Measurements from ENCODE around the gene SSTR4.
"Not testable (repeated sequence)": the region's sequence is repeated elsewhere in the genome, so short reads cannot be mapped to it uniquely, and the experiment has no call there.

Gene SSTR4

DNA sequence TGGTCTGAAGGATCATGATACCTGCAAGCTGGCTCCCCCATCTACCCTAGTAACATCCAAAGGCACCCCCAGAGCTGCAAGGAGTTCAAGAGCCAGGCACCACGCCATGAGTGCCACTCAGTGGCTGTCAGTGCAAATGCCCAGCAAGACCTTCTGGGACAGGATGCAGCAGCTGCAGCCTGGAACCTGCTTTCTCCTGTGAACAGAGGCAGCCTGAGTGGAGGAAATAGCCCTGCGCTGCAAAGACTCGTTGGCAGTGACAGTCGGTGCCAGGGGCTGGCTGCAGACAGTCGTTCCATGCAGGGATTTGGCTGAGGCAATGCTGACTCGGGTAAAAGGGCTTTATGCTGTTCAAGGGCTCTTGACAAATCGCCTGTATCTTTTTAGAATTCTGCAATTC, 15.7 kb upstream of the SSTR4 start:
- DNase-seq: no peak

DNA sequence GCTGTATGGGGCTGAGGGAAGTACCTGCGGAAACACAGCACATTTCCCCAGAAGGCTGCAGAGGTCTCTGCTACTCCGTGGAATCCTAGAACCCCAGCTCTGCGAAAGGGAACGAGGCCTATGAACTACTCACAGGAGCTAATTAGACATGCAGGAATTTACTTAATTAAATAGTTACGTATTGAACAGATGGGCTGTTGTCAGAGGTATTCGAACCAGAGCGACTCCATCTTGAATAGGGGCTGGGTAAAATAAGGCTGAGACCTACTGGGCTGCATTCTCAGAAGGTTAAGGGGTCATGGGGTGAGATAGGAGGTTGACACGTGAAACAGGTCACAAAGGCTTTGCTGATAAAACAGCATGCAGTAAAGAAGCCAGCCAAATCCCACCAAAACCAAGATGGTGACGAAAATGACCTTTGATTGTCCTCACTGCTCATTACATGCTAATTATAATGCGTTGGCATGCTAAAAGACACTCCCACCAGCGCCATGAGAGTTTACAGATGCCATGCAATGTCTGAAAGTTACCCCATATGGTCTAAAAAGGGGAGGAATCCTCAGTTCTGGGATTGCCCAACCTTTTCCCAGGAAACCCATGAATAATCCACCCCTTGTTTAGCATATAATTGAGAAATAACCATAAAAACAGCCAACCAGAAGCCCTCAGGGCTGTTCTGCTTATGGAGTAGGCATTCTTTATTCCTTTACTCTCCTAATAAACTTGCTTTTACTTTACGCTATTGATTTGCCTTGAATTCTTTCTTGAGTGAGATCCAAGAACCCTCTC, 14.7 kb upstream of the SSTR4 start:
- no peak for DNase-seq

DNA sequence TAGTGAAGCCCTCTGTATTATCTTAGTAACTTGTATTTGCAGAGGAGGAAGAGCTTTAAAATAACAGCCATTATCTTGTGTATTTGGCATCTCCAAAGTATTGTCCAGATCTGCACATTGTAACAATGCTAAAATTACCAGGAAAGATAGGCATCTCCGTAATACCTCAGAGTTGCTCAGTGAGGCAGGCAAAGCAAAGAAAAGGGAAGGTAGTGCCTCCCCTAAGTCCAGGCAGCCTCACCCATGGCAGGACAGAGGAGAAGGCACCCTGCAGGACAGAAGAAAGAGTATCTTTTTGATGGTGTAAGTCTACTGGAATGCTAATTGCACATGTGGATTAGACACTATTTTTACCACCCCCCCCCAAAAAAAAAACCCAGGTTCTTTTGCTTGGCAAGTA, 13.6 kb upstream of the SSTR4 start:
- DNase-seq: no peak

DNA sequence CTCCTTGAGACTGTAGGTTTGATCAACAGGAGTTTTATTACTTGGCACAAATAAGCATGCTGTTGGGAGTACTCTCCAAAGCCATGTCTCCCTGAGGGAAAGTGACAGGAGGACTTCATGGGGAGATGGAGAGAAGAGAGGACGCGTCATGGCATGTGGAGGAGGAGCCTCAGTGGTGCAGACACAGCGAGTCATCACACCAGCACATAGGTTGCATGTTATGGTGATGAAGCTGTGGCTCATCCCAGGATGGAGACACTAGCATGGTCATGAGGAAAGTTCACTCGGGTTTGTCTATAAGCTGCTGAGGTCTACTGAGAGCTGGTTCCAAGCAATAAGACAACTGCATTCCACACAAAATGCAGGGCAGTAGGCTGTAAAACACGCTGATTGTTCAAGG, 13.2 kb upstream of the SSTR4 start:
- DNase-seq: no peak

DNA sequence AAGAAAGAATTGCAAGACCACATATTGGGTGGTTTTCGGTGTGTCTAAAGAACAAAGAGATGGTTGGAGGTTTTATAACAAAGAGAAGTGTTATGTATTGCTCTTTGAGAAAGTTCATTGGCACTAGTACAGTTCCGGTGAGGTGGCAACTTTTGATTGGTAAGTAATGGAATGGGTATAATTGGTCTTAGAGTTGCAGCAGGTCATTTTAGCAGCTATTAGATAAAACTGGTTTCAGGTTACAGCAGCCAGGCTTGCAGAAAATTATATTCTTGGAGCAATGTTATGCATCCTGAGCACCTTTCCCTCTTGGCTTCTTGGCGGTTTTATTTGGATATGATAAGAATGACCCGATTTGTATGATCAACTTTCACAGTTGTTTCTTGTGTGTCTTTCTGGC, 12.3 kb upstream of the SSTR4 start:
- DNase-seq: no peak

GRCh38 chr20:23023621-23024177, 11.4 kb upstream of the SSTR4 start:
- no peak for DNase-seq

GRCh38 chr20:23024701-23025100, 10.4 kb upstream of the SSTR4 start:
- DNase-seq: no peak

- DNase-seq: not testable (repeated sequence)
Measured at GRCh38 chr20:23025503-23025902, 9.6 kb upstream of the SSTR4 start.

DNA sequence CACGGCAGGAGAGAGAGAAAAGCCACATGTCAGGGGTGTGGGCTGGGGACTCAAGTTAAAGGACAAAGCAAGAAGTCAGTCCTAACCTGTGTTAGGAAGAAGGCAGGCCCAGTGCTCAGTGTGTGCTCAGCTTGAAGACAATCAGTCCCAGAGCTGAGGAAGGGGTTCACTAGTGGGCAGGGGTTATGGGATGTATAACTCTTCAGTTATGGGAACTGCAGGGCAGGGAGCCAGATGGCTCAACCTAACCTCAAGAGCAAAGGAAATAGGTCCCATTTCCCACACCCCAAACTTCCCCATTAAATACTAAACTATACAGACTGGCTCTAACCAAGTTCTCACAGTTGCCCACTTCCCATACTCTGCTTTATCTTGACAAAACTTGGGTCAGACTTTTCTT, 7.4 kb upstream of the SSTR4 start:
- no peak for DNase-seq

DNA sequence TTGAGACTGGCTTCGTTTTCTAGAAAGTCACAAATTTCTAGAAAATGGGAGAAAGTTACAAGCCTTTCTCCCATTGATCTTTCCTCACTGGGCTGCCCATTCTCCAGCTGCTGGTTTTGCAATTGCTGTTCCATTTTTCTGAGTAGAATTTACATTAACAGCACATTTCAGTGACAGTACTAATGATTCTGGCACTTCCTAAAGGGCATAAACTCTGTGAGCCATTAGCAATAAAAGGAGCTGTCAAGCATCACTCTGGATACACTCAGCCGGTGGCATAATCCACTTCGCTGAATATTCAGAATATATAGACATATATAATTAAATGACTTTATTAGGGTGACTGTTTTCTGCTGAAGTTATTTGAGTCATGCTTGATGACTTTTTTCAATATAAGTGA, 6.7 kb upstream of the SSTR4 start:
- no peak for DNase-seq

DNA sequence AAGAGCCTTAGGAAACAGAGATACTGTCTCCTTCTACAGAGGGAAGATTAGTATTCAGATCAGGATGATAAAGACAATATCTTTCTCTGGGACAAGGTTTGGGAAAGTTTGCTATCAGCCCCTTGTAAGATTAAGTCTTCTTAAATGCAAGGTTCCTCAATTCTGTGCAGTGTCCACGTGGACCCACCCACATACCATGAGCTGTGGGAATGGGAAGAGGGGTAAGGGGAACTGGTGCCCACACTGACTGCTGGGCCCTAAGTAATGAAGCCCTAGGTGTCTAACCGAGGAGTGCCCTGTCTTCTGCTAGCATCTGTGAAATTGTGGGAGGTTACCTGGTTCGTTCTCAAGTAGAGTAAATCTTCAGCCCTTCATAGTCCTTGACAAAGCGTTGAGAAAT, 5.8 kb upstream of the SSTR4 start:
- DNase-seq: no peak

DNA sequence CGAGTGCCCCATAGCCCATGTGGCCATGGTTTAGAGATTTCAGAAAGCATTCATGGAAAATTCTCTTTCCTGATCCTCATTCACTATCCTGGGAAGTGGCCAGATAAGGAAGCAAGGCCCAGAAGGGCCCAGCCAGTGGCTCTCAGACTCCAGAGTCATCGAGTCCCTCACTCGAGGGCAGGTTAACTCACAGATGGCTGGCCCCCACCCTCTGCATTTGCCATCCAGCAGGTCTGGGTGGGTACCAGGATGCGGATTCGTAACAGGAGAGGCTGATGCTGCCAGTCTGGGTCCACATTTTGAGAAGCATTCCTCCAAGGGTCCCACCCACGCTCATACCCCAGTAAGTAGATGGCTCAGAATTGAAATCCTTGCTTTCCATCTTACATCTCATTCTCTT, 3.8 kb upstream of the SSTR4 start:
- no peak for DNase-seq

DNA sequence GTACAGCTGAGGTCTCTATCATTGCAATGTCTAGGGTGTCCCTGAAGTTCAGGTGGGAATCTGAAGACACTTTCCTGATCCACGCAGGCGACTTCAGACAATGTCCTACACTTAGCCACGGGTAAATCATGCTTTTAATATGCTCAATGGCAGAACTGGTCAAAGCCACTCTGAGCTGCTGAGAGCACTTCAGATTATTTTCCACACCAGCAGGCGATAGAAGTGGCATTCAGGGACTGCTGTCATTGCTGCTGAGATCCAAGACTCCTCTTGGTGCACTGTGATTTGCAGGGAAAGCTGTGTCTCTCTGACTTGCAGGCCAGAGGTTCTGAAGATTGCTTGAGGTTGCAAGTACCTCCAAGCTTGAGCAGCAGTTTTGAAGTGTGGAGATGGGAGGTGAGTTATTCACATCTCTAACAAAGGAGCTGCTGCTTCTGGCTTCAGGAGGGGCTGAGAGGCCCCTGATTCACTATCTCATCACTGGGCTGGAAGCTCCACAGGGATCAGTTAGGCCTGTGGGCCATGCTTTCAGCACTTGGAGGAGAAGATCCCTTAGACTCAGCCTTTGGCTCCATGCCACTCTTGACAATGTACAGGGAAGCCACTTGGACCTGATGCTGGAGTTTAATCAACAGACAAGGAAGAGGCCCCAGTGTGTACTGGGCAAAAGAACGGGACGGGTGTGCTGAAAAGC, 2.9 kb upstream of the SSTR4 start:
- no peak for DNase-seq

- no peak for DNase-seq
Measured at GRCh38 chr20:23032750-23033078, 2.4 kb upstream of the SSTR4 start.

DNA sequence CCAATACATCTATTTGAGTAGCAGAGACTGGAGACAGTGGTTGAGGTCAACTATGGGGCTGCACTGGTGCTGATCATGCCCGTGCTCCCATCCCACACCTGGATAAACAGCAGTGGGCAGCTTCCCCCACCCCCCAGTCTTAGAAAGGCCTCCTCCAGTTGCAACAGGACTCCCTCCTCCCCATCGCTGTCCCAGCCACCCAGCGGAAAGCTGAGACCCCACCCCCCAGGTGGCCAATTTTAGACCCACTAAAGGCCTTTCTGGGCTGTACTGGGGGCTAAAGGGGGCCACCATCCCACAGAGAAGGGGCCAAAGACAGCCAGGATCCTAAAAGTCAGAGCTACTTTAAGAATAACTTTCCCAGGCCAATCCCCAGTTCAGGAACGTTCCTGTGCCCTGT, 1.2 kb upstream of the SSTR4 start:
- no peak for DNase-seq

DNA sequence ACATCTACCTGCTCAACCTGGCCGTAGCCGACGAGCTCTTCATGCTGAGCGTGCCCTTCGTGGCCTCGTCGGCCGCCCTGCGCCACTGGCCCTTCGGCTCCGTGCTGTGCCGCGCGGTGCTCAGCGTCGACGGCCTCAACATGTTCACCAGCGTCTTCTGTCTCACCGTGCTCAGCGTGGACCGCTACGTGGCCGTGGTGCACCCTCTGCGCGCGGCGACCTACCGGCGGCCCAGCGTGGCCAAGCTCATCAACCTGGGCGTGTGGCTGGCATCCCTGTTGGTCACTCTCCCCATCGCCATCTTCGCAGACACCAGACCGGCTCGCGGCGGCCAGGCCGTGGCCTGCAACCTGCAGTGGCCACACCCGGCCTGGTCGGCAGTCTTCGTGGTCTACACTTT, 619 bp downstream of the SSTR4 start:
- DNase-seq: no peak

GRCh38 chr20:23036371-23036770, 1.3 kb downstream of the SSTR4 start:
- no peak for DNase-seq

DNA sequence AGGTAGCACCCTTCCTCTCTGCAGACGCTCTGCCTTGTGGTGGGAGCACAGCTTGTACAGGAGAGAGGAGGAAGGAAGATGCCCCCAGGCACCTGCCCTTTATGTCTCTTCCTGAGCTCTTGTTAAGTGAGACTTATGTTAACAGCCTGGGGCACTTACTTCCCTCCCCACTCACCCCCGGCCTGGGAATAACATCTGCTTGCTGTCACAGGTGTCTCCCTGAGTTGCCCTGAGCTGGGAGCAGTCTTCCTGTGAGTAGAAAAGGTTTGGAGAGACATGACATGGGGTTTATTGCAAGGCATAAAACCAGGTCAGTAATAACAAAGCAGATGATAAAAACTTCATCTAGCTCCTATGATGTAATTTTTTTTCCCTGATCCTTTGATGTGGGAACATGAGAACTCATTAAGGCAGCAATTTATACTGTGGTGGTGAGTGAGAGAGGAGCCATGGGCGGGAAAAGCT, 1.9 kb downstream of the SSTR4 start:
- DNase-seq: no peak

- DNase-seq: no peak
Measured at GRCh38 chr20:23039136-23039875, 4.2 kb downstream of the SSTR4 start.

DNA sequence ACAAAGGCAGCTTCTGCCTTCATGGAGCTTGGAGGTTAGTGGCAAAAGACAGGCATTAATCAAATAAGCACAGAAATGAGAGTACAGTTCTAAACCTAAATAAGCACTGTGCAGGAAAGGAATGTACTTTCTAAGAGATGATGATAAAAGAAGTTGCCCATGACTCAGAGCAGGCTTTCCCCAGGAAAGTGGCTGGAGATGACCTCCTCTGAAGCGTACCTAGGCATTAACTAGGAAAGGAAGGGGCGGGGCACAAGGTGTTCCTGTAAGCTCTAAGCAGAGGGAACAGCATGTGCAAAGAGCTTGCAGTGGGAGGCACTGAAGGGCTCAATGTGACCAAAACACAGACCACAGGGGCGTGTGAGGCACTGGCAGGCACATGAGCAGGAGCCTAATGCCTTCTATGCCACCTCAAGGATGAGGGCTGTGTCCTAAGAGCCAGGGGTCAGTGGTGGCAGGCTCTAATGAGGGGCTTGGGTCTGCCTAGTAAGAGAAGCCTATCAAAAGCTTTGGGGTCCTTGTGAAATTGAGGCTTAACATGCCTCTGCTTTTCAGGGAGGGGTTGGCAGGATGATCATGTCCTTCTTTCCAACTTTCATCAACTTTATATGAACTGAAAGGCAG, 4.9 kb downstream of the SSTR4 start:
- no peak for DNase-seq

GRCh38 chr20:23042270-23042669, 7.2 kb downstream of the SSTR4 start:
- no peak for DNase-seq

- no peak for DNase-seq
Measured at GRCh38 chr20:23043376-23043775, 8.3 kb downstream of the SSTR4 start.

GRCh38 chr20:23046431-23046830, 11.3 kb downstream of the SSTR4 start:
- no peak for DNase-seq

Measured in T-helper 9 cell (primary cell).